Epithelial cell of esophagus (primary cell): ENCODE measurements around the gene CCDC116.
"Not testable (repeated sequence)": the region's sequence is repeated elsewhere in the genome, so short reads cannot be mapped to it uniquely, and the experiment has no call there.

ENCODE experiments used
- DNase-seq: peaks from one replicate; pipeline ENCODE4 v3.0.0; 2010; ENCODE audit warnings: low read depth
- H3K4me3 ChIP-seq: 2 replicates; pipeline ENCODE4 v1.5.1; 2011; ENCODE audit warnings: mild to moderate bottlenecking, low read length, control low read depth
- CTCF ChIP-seq: IDR thresholded peaks from 2 replicates; pipeline ENCODE4 v1.5.1; 2011; ENCODE audit warnings: low read depth, mild to moderate bottlenecking, low read length, control low read depth, inconsistent platforms; ENCODE audit not compliant: insufficient read depth; ENCODE audit errors: missing control alignments

CCDC116 gene

GRCh38 chr22:21669026-21669425 is 36.5 kb downstream of the CCDC116 start:
- no peak for TF ChIP-seq CTCF
- DNase-seq: peak; percentile 53
- H3K4me3 ChIP-seq: no peak overlapping the region

- H3K4me3 ChIP-seq: no peak overlapping the region
- DNase-seq: no peak
- TF ChIP-seq CTCF: no peak
Observed at GRCh38 chr22:21672107-21672629, 39.6 kb downstream of the CCDC116 start.

DNA sequence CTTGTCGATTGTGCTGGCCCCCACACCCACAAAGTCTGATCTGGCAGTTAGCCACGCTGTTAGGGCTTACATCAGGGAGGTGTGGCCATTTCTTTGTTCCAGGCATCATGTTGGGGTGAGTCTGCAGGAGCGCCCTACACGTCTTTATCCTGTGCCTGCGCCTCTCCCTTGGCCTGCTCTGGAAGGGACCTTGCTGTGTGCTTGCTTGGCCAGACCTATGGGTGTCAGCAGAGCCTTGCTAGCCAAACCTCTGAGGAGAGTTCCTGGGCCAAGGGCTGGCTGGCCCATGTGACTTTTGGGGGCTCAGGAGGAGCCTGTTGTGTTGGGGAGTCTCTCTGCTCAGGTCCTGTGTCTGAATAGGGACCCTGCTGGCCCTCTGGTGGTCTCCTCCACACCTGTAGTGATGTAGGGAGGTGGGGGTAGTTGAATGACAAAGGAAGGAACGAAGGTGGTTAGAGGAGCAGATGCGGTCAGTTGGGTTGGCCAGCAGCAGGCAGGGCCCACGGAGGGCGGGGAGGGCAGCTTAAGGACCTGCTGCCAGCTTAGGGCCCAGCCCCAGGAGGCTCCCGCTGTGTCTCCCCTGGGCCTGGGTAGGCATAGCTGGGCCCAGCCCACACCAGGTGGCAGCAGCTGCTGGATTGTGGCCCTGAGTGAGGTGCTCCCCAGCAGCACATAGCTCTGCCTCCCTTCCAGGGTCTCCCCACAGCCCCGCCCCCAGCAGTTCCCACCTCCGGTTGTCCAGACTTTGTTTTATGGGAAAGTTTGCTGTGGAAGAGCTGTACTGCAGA is 41.2 kb downstream of the CCDC116 start:
- TF ChIP-seq CTCF: peak; percentile 16
- no peak overlapping the region for H3K4me3 ChIP-seq
- DNase-seq: no peak

GRCh38 chr22:21674638-21675245 is 42.2 kb downstream of the CCDC116 start:
- H3K4me3 ChIP-seq: no peak overlapping the region
- DNase-seq: no peak
- no peak for TF ChIP-seq CTCF

DNA sequence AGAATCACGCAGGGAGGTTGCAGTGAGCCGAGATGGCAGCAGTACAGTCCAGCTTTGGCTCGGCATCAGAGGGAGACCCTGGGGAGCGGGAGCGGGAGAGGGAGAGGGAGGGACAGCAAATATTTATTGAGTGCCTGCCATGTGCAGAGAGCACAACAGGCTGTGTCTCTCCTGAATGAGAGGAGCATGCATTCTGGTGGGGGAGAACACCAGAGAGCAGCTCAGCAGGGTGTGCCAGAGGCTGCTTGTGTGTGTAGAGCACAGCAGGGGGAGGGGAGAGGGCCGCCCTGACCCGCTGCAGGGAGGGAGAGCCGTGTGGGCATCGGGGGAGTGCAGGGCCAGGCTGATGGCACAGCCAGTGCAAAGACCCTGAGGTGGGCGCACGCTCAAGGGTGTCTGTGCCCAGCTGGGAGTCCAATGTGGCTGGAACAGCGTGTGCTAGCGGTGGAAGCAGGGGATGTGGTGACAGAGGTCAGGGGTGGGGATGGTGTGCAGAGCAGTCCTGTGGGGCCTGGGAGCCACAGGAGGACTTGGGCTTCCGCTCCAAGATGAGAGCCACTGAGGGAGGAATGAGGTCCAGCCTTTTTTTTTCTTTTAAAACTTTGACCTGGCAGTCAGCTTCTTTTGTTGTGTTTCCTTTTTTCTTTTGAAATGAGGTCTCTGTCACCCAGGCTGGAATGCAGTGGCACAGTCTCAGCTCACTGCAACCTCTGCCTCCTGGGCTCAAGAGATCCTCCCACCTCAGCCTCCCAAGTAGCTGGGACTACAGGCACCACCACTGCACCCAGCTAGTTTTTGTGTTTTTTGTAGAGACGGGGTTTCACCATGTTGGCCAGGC is 45.3 kb downstream of the CCDC116 start:
- H3K4me3 ChIP-seq: no peak overlapping the region
- DNase-seq: no peak

DNA sequence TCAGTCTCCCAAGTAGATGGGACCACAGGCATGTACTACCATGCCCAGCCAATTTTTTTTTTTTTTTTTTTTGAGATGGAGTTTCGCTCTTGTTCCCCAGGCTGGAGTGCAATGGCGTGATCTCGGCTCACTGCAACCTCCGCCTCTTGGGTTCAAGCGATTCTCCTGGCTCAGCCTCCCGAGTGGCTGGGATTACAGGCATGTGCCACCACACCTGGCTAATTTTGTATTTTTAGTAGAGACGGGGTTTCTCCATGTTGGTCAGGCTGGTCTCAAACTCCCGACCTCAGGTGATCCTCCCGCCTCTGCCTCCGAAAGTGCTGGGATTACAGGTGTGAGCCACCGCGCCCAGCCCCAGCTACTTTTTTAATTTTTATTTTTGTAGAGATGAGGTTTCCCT is 46.3 kb downstream of the CCDC116 start:
- DNase-seq, H3K4me3 ChIP-seq: not testable (repeated sequence)

More for the DNA sequence above, 45.3 kb downstream of the CCDC116 start:
- TF ChIP-seq CTCF: no peak

DNA sequence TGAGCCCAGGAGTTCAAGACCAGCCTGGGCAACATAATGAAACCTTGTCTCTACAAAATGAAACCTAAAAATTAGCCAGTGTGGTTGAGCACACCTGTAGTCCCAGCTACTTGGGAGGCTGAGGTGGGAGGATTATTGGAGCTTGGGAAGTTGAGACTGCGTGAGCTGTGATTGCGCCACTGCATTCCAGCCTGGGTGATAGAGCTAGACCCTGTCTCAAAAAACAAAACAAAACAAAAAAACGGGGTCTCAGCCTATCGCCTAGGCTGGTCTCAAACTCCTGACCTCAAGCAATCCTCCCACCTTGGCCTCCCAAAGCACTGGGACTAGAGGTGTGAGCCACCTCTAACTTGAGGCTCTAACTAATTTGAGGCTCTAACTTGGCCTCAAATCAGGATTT is 46.8 kb downstream of the CCDC116 start:
- TF ChIP-seq CTCF: no peak
- no peak overlapping the region for H3K4me3 ChIP-seq
- no peak for DNase-seq
